GOT3 (cell line): ENCODE data around the gene TPPP.

ENCODE experiments used
- DNase-seq: peaks from one replicate; lab custom pipeline; 2025; ENCODE audit warnings: mixed read lengths; lab: John Stamatoyannopoulos, UW

TPPP gene

GRCh38 chr5:624951-625230 lies 68.3 kb downstream of the TPPP start:
- DNase-seq, result no peak

- no peak for DNase-seq
Measured at GRCh38 chr5:624118-624950, 68.8 kb downstream of the TPPP start.

- DNase-seq, result no peak
Measured at GRCh38 chr5:623531-623930, 69.6 kb downstream of the TPPP start.

GRCh38 chr5:622946-623522 lies 70.1 kb downstream of the TPPP start:
- DNase-seq, result no peak

GRCh38 chr5:622359-622758 lies 70.8 kb downstream of the TPPP start:
- DNase-seq, result no peak

GRCh38 chr5:621341-621761 lies 71.8 kb downstream of the TPPP start:
- DNase-seq, result no peak

GRCh38 chr5:620586-621180 lies 72.5 kb downstream of the TPPP start:
- no peak for DNase-seq

- DNase-seq, result no peak
Measured at GRCh38 chr5:620152-620551, 73.0 kb downstream of the TPPP start.

GRCh38 chr5:619444-619843 lies 73.7 kb downstream of the TPPP start:
- no peak for DNase-seq

- no peak for DNase-seq
Measured at GRCh38 chr5:618450-618849, 74.7 kb downstream of the TPPP start.

GRCh38 chr5:617896-618295 lies 75.3 kb downstream of the TPPP start:
- no peak for DNase-seq

GRCh38 chr5:616484-617039 lies 76.6 kb downstream of the TPPP start:
- no peak for DNase-seq

- no peak for DNase-seq
Measured at GRCh38 chr5:612498-613424, 80.4 kb downstream of the TPPP start.

- DNase-seq, result peak; percentile 50
Measured at GRCh38 chr5:611731-612486, 81.2 kb downstream of the TPPP start, which contains the start of gene CEP72. Gene CEP72 (plus strand): TSS chr5:612340. CDS start chr5:612362, 22 bp downstream.

- no peak for DNase-seq
Measured at GRCh38 chr5:610744-611730, 82.1 kb downstream of the TPPP start.

- DNase-seq, result no peak
Measured at GRCh38 chr5:610011-610743, 83.0 kb downstream of the TPPP start.
